GM08714 (cell line): Measurements from ENCODE around the gene ZNF488.

Source experiments
- H3K4me3 ChIP-seq: fragments of 200-500 bp; sonication (Bioruptor generic); 2 replicates; pipeline ENCODE4 v1.5.1; 2014; ENCODE audit warnings: mild to moderate bottlenecking, low read length, inconsistent platforms
- ZNF274 ChIP-seq: IDR thresholded peaks from 2 replicates; pipeline ENCODE4 v1.6.1; 2012; ENCODE audit warnings: mild to moderate bottlenecking, low read depth, low read length

ZNF488 gene

GRCh38 chr10:47334466-47335295 is 49.4 kb downstream of the ZNF488 start:
- no peak for TF ChIP-seq ZNF274
- H3K4me3 ChIP-seq = no peak overlapping the region

DNA sequence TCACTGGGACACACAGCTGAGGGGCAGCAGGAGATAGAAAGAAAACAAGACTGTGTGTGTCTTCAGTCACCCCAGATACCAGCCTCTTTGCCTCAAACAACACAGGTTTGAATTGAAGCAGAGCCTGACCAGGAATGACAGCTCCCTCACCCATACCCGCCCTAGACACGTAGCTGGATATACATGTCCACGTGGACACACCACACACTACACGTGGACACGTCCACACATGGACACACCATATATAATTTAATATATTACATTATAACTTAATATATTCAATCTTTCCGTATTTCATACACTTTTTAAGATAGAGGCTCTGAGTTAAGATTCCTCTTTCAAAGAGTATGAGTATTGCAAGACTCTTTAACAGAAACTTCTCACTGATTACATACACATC is 50.6 kb downstream of the ZNF488 start:
- no peak for TF ChIP-seq ZNF274
- H3K4me3 ChIP-seq = no peak overlapping the region

- no peak overlapping the region for H3K4me3 ChIP-seq
- TF ChIP-seq ZNF274 = no peak
These were observed 51.1 kb downstream of the ZNF488 start for GRCh38 chr10:47332946-47333345.

DNA sequence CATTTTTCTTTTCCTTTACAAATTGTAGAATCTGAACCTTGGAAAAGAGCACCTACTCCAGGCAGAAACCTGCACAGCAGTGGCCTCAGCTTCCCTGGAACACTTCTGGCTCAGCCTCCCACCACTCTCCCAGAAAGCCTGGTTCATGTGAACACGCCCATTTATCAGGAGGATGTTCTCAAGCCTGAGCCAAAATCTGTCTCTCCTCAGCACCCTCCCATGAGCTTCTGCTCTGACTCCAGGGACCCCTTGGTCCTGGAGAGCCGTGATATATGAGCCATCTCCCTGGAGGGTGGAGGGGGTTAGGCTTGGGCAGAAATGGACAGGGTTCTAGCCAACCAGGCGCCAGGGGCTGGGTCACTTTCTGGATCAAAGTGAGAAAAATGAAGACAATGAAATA is 51.7 kb downstream of the ZNF488 start:
- TF ChIP-seq ZNF274 = no peak
- H3K4me3 ChIP-seq = no peak overlapping the region

- no peak overlapping the region for H3K4me3 ChIP-seq
- no peak for TF ChIP-seq ZNF274
These were observed 52.1 kb downstream of the ZNF488 start for GRCh38 chr10:47331954-47332353.

GRCh38 chr10:47331491-47331890 is 52.6 kb downstream of the ZNF488 start:
- no peak overlapping the region for H3K4me3 ChIP-seq
- no peak for TF ChIP-seq ZNF274

DNA sequence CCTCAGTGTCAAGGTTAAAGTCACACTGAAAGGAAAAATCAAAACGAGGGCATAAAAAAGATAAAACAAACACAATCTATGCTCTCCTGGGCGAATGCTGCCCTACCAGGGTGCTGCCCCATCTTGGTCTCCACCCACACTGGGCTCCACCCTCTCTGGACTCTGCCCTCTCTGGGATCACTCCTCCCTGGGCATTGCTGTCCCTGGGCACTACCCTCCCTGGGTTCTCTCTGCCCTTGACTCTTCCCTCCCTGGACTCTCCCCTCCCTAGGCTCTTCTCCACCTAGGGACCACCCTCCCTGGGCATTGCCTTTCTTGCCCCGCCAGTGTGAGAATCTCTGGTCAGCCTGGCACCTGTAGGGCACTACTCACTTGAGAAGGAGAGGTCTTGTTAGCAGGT is 53.3 kb downstream of the ZNF488 start:
- H3K4me3 ChIP-seq = no peak overlapping the region
- no peak for TF ChIP-seq ZNF274

DNA sequence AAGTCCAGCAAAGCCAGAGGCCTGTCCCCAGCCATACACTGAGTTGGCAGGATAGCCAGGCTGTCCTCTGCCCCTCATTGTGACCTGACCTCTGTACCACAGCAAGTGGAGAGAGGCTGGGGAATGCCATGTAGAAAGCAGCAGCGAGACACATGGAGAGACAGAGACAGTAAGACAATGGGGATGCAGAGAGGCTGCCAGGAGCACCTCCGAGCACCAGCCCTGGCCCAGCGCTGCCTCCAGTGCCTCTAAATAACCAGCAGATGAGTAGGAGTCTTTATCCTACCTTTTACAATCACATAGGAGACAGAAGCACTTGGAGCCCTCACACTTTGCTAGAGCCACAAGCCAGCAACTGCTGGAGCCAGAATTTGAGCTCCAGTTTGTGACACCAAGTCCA is 53.7 kb downstream of the ZNF488 start:
- TF ChIP-seq ZNF274 = no peak
- H3K4me3 ChIP-seq = no peak overlapping the region

DNA sequence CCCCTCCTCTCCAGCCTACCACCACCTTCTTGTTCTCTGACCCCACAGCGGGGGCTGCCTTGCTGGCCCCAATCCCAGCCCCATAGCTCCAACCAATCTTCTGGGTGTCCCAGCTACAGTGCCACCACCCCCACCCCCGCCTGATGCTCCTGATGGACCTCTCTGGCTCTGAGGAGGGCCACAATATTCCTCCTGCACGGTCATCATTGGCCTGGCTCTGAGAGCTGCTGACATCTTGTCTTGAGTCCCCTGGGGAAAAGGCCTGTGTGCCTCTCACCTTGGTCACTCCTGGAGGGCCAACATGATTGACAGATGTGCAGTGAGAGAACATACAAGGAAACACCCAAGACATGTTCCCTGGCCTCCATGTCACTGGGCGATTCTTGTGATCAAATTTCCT is 54.2 kb downstream of the ZNF488 start:
- TF ChIP-seq ZNF274 = no peak
- no peak overlapping the region for H3K4me3 ChIP-seq

DNA sequence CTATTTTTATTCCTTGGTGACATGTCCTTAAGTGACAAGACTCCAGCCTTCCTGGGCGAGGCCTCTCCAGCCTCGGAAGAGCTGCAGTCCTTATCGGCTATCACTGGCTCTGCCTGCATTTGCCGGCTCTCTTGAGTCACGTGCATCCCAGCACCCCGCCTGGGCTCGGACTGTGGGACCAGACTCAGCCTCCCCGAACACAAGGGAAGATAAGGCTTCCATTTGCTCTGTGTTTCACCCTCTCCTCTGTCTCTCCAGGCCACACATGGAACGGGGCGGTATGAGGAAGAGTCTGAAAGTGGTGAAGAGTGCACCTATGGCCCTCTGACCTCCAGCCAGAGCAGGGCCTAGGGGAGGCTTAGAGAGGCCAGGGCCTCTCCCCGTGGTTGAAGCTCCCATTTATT is 57.2 kb downstream of the ZNF488 start:
- H3K4me3 ChIP-seq = no peak overlapping the region
- no peak for TF ChIP-seq ZNF274

GRCh38 chr10:47326306-47326926 is 57.7 kb downstream of the ZNF488 start:
- no peak for TF ChIP-seq ZNF274
- no peak overlapping the region for H3K4me3 ChIP-seq

- no peak for TF ChIP-seq ZNF274
- H3K4me3 ChIP-seq = no peak overlapping the region
These were observed 58.5 kb downstream of the ZNF488 start for GRCh38 chr10:47325303-47326291.

GRCh38 chr10:47323636-47324296 is 60.3 kb downstream of the ZNF488 start:
- H3K4me3 ChIP-seq = no peak overlapping the region
- TF ChIP-seq ZNF274 = no peak

- H3K4me3 ChIP-seq = no peak overlapping the region
- TF ChIP-seq ZNF274 = no peak
These were observed 61.0 kb downstream of the ZNF488 start for GRCh38 chr10:47323087-47323486.
